Skeletal muscle tissue (tissue), 4 donors: ENCODE data around the gene CD300H. TPM values are rescaled to one million over a fixed set of nuclear protein-coding genes. Genes with fewer than 3 reads are reported as not detected.

ENCODE experiments used
- H3K27ac ChIP-seq: one replicate; pipeline ENCODE4 v1.7.0; 2013; ENCODE audit warnings: mild to moderate bottlenecking, low read depth, low read length, inconsistent platforms
- H3K27me3 ChIP-seq, 3 donors: one replicate each; pipeline ENCODE4 v1.7.0; 2013; ENCODE audit warnings: low read length in 3 of 3; ENCODE audit not compliant: control insufficient read depth in 3 of 3, insufficient read depth in 3 of 3
- H3K36me3 ChIP-seq, 3 donors: one replicate each; pipeline ENCODE4 v1.7.0; 2013; ENCODE audit warnings: low read length in 3 of 3; ENCODE audit not compliant: control insufficient read depth in 3 of 3, insufficient read depth in 3 of 3
- H3K4me1 ChIP-seq, 3 donors: one replicate each; pipeline ENCODE4 v1.7.0; 2013; ENCODE audit warnings: low read length in 3 of 3, mild to moderate bottlenecking in 3 of 3; ENCODE audit not compliant: control insufficient read depth in 3 of 3, insufficient read depth in 3 of 3
- H3K4me3 ChIP-seq, 3 donors: one replicate each; pipeline ENCODE4 v1.7.0; 2013; ENCODE audit warnings: low read length in 3 of 3
- H3K9ac ChIP-seq, 3 donors: one replicate each; pipeline ENCODE4 v1.7.0; 2013; ENCODE audit warnings: low read length in 3 of 3, mild to moderate bottlenecking in 3 of 3, moderate library complexity in 2 of 3, low read depth in 1 of 3
- H3K9me3 ChIP-seq, 3 donors: one replicate each; pipeline ENCODE4 v1.7.0; 2013; ENCODE audit warnings: low read length in 3 of 3; ENCODE audit not compliant: control insufficient read depth in 3 of 3
- total RNA-seq: library from RNA; depleted of rRNA; stranded (reverse); fragments of >200 nt; gene quantifications from one replicate; pipeline ENCODE4 v1.2.3, GENCODE V29; 2014
- donor health status: Osteomylitis.

Gene CD300H
- total RNA-seq, 1 donor from 2014 or later: not detected

GRCh38 chr17:74573169-74573568, 5.9 kb upstream of the CD300H start:
- H3K27me3 ChIP-seq: peaks cover 4 to 13% (median 6%) of the 10 kb centered on the region in 3 donors
- H3K9ac ChIP-seq: no peak overlapping the region
- no peaks in the 10 kb centered on the region for H3K9me3 ChIP-seq
- H3K36me3 ChIP-seq: no peaks in the 10 kb centered on the region
- no peak overlapping the region for H3K27ac ChIP-seq
- H3K4me1 ChIP-seq: peaks cover 10 to 23% (median 11%) of the 10 kb centered on the region in 3 donors
- no peak overlapping the region for H3K4me3 ChIP-seq

- Histone ChIP-seq H3K27ac (no peak overlapping the region), H3K4me1 (peaks cover 10 to 26% (median 11%) of the 10 kb centered on the region in 3 donors), H3K4me3 (no peak overlapping the region), H3K9me3 (no peaks in the 10 kb centered on the region), H3K36me3 (no peaks in the 10 kb centered on the region), H3K27me3 (peaks cover 4 to 15% (median 6%) of the 10 kb centered on the region in 3 donors), H3K9ac (no peak overlapping the region)
These were observed 4.4 kb upstream of the CD300H start for GRCh38 chr17:74571621-74572270.

GRCh38 chr17:74569020-74570003, 2.0 kb upstream of the CD300H start:
- Histone ChIP-seq H3K27me3 (peaks cover 6 to 8% (median 7%) of the 10 kb centered on the region in 3 donors), H3K4me3 (peak overlapping the region in 2 of 3 donors; percentile 19 to 29), H3K9ac (peak overlapping the region in 1 of 3 donors; percentile 40), H3K27ac (peak overlapping the region; percentile 21), H3K9me3 (no peaks in the 10 kb centered on the region), H3K36me3 (no peaks in the 10 kb centered on the region), H3K4me1 (peaks cover 10 to 26% (median 11%) of the 10 kb centered on the region in 3 donors)

- no peaks in the 10 kb centered on the region for H3K9me3 ChIP-seq
These were observed 981 bp upstream of the CD300H start for GRCh38 chr17:74568106-74568873.

GRCh38 chr17:74566132-74566753, 1.1 kb downstream of the CD300H start:
- Histone ChIP-seq H3K4me3 (no peak overlapping the region), H3K9ac (no peak overlapping the region), H3K4me1 (peaks cover 10 to 26% (median 11%) of the 10 kb centered on the region in 3 donors), H3K27ac (no peak overlapping the region), H3K27me3 (peaks cover 7 to 15% (median 8%) of the 10 kb centered on the region in 3 donors), H3K36me3 (no peaks in the 10 kb centered on the region), H3K9me3 (no peaks in the 10 kb centered on the region)

More at GRCh38 chr17:74568106-74568873, 981 bp upstream of the CD300H start:
- Histone ChIP-seq H3K36me3 (no peaks in the 10 kb centered on the region), H3K4me3 (no peak overlapping the region), H3K4me1 (peaks cover 10 to 26% (median 11%) of the 10 kb centered on the region in 3 donors), H3K27me3 (peaks cover 5 to 15% (median 8%) of the 10 kb centered on the region in 3 donors), H3K9ac (no peak overlapping the region), H3K27ac (peak overlapping the region; percentile 21)

GRCh38 chr17:74565126-74565525, 2.2 kb downstream of the CD300H start:
- no peak overlapping the region for H3K9ac ChIP-seq
- no peaks in the 10 kb centered on the region for H3K36me3 ChIP-seq

GRCh38 chr17:74563358-74563757, 4.0 kb downstream of the CD300H start:
- no peaks in the 10 kb centered on the region for H3K36me3 ChIP-seq
- no peak overlapping the region for H3K4me3 ChIP-seq
- H3K27me3 ChIP-seq: peaks cover 4 to 17% (median 9%) of the 10 kb centered on the region in 3 donors
- no peak overlapping the region for H3K27ac ChIP-seq
- peaks cover 0 to 5% (median 0%) of the 10 kb centered on the region in 3 donors for H3K4me1 ChIP-seq
- no peak overlapping the region for H3K9ac ChIP-seq
- H3K9me3 ChIP-seq: no peaks in the 10 kb centered on the region

More at GRCh38 chr17:74565126-74565525, 2.2 kb downstream of the CD300H start:
- no peaks in the 10 kb centered on the region for H3K9me3 ChIP-seq
- peaks cover 8 to 17% (median 9%) of the 10 kb centered on the region in 3 donors for H3K27me3 ChIP-seq
- no peak overlapping the region for H3K4me3 ChIP-seq
- H3K27ac ChIP-seq: no peak overlapping the region
- H3K4me1 ChIP-seq: peaks cover 10 to 22% (median 11%) of the 10 kb centered on the region in 3 donors

GRCh38 chr17:74561586-74561985, 5.7 kb downstream of the CD300H start:
- Histone ChIP-seq H3K27me3 (peaks cover 3 to 17% (median 7%) of the 10 kb centered on the region in 3 donors), H3K27ac (no peak overlapping the region), H3K36me3 (no peaks in the 10 kb centered on the region)

GRCh38 chr17:74558882-74559519, 8.3 kb downstream of the CD300H start:
- Histone ChIP-seq H3K4me3 (no peak overlapping the region), H3K9me3 (no peaks in the 10 kb centered on the region), H3K27me3 (peaks cover 0 to 7% (median 4%) of the 10 kb centered on the region in 3 donors), H3K9ac (no peak overlapping the region), H3K27ac (no peak overlapping the region), H3K4me1 (peaks cover 0 to 2% (median 0%) of the 10 kb centered on the region in 3 donors), H3K36me3 (no peaks in the 10 kb centered on the region)

More at GRCh38 chr17:74561586-74561985, 5.7 kb downstream of the CD300H start:
- no peak overlapping the region for H3K9ac ChIP-seq
- H3K9me3 ChIP-seq: no peaks in the 10 kb centered on the region
- H3K4me3 ChIP-seq: no peak overlapping the region
- H3K4me1 ChIP-seq: no peaks in the 10 kb centered on the region
